GM12878 (cell line): Measurements from ENCODE around the gene PTGDR2. TPM values are rescaled to one million over a fixed set of nuclear protein-coding genes. Genes with fewer than 3 reads are reported as not detected.
A peak's percentile ranks its signal among the peaks of the same experiment; 100 is the strongest.

Source experiments
- ATAC-seq: fragments of 200-7000 bp; cut with Tn5 transposase; 3 replicates; pipeline ENCODE4 v1.9.1; 2020; ENCODE audit warnings: mild to moderate bottlenecking, moderate library complexity
- BruUV-seq: library from RNA; stranded (reverse); fragments of 400-500 nt; replicated peaks from 2 replicates; lab custom pipeline; 2021; lab: Mats Ljungman, UMichigan
- CTCF ChIA-PET: fragments of 300-600 bp; sonication (Branson Sonifier 250); formaldehyde crosslinking; extraction: SDS; loops from one replicate; lab custom pipeline; 2021; ENCODE audit warnings: inconsistent platforms; lab: Yijun Ruan, JAX
- POLR2A ChIA-PET: fragments of 350-600 bp; formaldehyde crosslinking; extraction: SDS; loops from one replicate; lab custom pipeline; 2021; ENCODE audit warnings: inconsistent platforms; lab: Charles Lee
- RAD21 ChIA-PET: fragments of 300-600 bp; sonication (Branson Sonifier 250); formaldehyde crosslinking; loops from one replicate; lab custom pipeline; 2023; ENCODE audit warnings: antibody characterized with exemption; ENCODE audit not compliant: unreplicated experiment; lab: Charles Lee
- SMC1A ChIA-PET: fragments of 300-600 bp; sonication (Branson Sonifier 250); formaldehyde crosslinking; loops from one replicate; lab custom pipeline; 2023; ENCODE audit not compliant: unreplicated experiment, uncharacterized antibody; lab: Charles Lee
- DNase-seq: peaks from one replicate; pipeline ENCODE4 v3.0.0-alpha.2; 2011; ENCODE audit warnings: low read depth, low spot score
- FAIRE-seq: peaks from 3 replicates; lab custom pipeline; 2011; peaks lifted over from hg19 to GRCh38; lab: Jason Lieb, UNC
- H2AFZ ChIP-seq: 2 replicates; pipeline ENCODE4 v1.6.0; 2011; ENCODE audit warnings: low read depth, low read length, control low read depth; ENCODE audit not compliant: control insufficient read depth
- H3K27ac ChIP-seq: 2 replicates; pipeline ENCODE4 v1.5.1; 2011; ENCODE audit warnings: control low read depth; ENCODE audit not compliant: control insufficient read depth, insufficient read depth
- H3K27me3 ChIP-seq, 2 experiments: replicated peaks in 1 of 2; 2 replicates each; pipeline versions ENCODE4 v1.6.0 to v1.6.1; 2011; ENCODE audit warnings: low read length in 1 of 2; ENCODE audit not compliant: control insufficient read depth in 2 of 2, insufficient read depth in 2 of 2
- H3K36me3 ChIP-seq, 2 experiments: 2 replicates each; pipeline ENCODE4 v1.5.1; 2011; ENCODE audit warnings: low read length in 1 of 2; ENCODE audit not compliant: control insufficient read depth in 2 of 2, insufficient read depth in 2 of 2
- H3K4me1 ChIP-seq: 2 replicates; pipeline ENCODE4 v1.6.1; 2011; ENCODE audit warnings: mild to moderate bottlenecking, low read length, moderate library complexity, mixed read lengths; ENCODE audit not compliant: control insufficient read depth, insufficient read depth
- H3K4me2 ChIP-seq: 2 replicates; pipeline ENCODE4 v1.6.0; 2011; ENCODE audit warnings: control low read depth; ENCODE audit not compliant: control insufficient read depth, insufficient read depth
- H3K4me3 ChIP-seq: fragments of 200-600 bp; sonication (generic); 2 replicates; pipeline ENCODE4 v1.5.1; 2016
- H3K79me2 ChIP-seq: 2 replicates; pipeline ENCODE4 v1.6.0; 2011; ENCODE audit warnings: low read length; ENCODE audit not compliant: control insufficient read depth, insufficient read depth
- H3K9ac ChIP-seq: 2 replicates; pipeline ENCODE4 v1.8.0; 2011; ENCODE audit warnings: low read length, control low read depth, mixed read lengths; ENCODE audit not compliant: control insufficient read depth, insufficient read depth
- H3K9me3 ChIP-seq: replicated peaks from 3 replicates; pipeline ENCODE4 v1.5.1; 2011; ENCODE audit warnings: mild to moderate bottlenecking, low read length; ENCODE audit not compliant: control insufficient read depth, insufficient read depth
- H4K20me1 ChIP-seq: 2 replicates; pipeline ENCODE4 v1.6.0; 2011; ENCODE audit not compliant: control insufficient read depth, insufficient read depth
- ATF7 ChIP-seq: fragments of 450-650 bp; IDR thresholded peaks from 2 replicates; pipeline ENCODE4 v1.6.1; 2016; ENCODE audit warnings: low read depth, mild to moderate bottlenecking
- CBX3 ChIP-seq: fragments of 200-600 bp; sonication (generic); IDR thresholded peaks from 2 replicates; pipeline ENCODE4 v1.6.1; 2016; ENCODE audit warnings: low read depth, borderline replicate concordance
- DPF2 ChIP-seq: fragments of 450-650 bp; IDR thresholded peaks from 2 replicates; pipeline ENCODE4 v1.6.1; 2017; ENCODE audit warnings: mild to moderate bottlenecking
- ESRRA ChIP-seq: IDR thresholded peaks from 2 replicates; pipeline ENCODE4 v1.6.1; 2012; ENCODE audit warnings: mild to moderate bottlenecking, low read length, improper control_type of control experiment
- EZH2 ChIP-seq: IDR thresholded peaks from 2 replicates; pipeline ENCODE4 v1.6.1; 2012; ENCODE audit warnings: low read depth, mild to moderate bottlenecking, control low read depth, inconsistent platforms, low read length, borderline replicate concordance; ENCODE audit not compliant: control insufficient read depth
- GATAD2B ChIP-seq: fragments of 450-650 bp; conservative IDR thresholded peaks from 2 replicates; pipeline ENCODE4 v1.6.1; 2017; ENCODE audit warnings: low read depth, mild to moderate bottlenecking, moderate library complexity
- HSF1 ChIP-seq: fragments of 150-350 bp; IDR thresholded peaks from 2 replicates; pipeline ENCODE4 v1.6.1; 2014; ENCODE audit warnings: mild to moderate bottlenecking, low read depth, low read length
- IRF3 ChIP-seq: fragments of 450-650 bp; IDR thresholded peaks from 2 replicates; pipeline ENCODE4 v1.6.1; 2014; ENCODE audit warnings: mild to moderate bottlenecking
- MLLT1 ChIP-seq: fragments of 450-650 bp; IDR thresholded peaks from 2 replicates; pipeline ENCODE4 v1.6.1; 2016; ENCODE audit warnings: mild to moderate bottlenecking
- MTA2 ChIP-seq: fragments of 450-650 bp; IDR thresholded peaks from 2 replicates; pipeline ENCODE4 v1.6.1; 2016; ENCODE audit warnings: low read depth, mild to moderate bottlenecking, moderate library complexity
- MYB ChIP-seq: fragments of 150-350 bp; IDR thresholded peaks from 2 replicates; pipeline ENCODE4 v1.6.1; 2014; ENCODE audit warnings: mild to moderate bottlenecking, low read depth, low read length, borderline replicate concordance
- MYC ChIP-seq: IDR thresholded peaks from 2 replicates; pipeline ENCODE4 v1.6.1; 2011; ENCODE audit warnings: mild to moderate bottlenecking, low read length, moderate library complexity, inconsistent platforms; ENCODE audit not compliant: insufficient read depth, insufficient replicate concordance, insufficient read length, severe bottlenecking
- NFYB ChIP-seq: IDR thresholded peaks from 2 replicates; pipeline ENCODE4 v1.6.1; 2011; ENCODE audit warnings: low read depth, mild to moderate bottlenecking, low read length, improper control_type of control experiment, moderate library complexity; ENCODE audit not compliant: insufficient read depth
- RCOR1 ChIP-seq: conservative IDR thresholded peaks from 2 replicates; pipeline ENCODE4 v1.6.1; 2012; ENCODE audit warnings: low read depth, low read length, improper control_type of control experiment
- SKIL ChIP-seq: fragments of 450-650 bp; IDR thresholded peaks from 2 replicates; pipeline ENCODE4 v1.6.1; 2017; ENCODE audit warnings: mild to moderate bottlenecking, low read depth, inconsistent platforms; ENCODE audit not compliant: poor library complexity, severe bottlenecking
- TCF3 ChIP-seq: IDR thresholded peaks from 2 replicates; pipeline ENCODE4 v1.6.1; 2012; ENCODE audit warnings: low read depth, mild to moderate bottlenecking, low read length, borderline replicate concordance; ENCODE audit not compliant: insufficient read depth
- WGBS: methylation state at CpG from one replicate; pipeline ENCODE4 v1.1.6; 2016; ENCODE audit warnings: low lambda C conversion rate; ENCODE audit not compliant: insufficient replicate concordance, insufficient coverage; ENCODE audit errors: missing lambda C conversion rate; 5-methylcytosine and 5-hydroxymethylcytosine counted together
- in situ Hi-C: fragments of 300-500 bp; cut with MboI; formaldehyde crosslinking; loops from 9 replicates; pipeline ENCODE4 v1.14.3; 2018; ENCODE audit warnings: mixed read lengths
- intact Hi-C: fragments of 100-400 bp; cut with micrococcal nuclease; formaldehyde crosslinking; loops from one replicate; pipeline ENCODE4 v1.14.2; 2022; ENCODE audit not compliant: unreplicated experiment
- polyA plus RNA-seq, 11 experiments: library from polyadenylated mRNA; depleted of rRNA in 4 of 11; unstranded in 6 of 11; stranded (reverse) in 5 of 11; fragments of >200 nt; fragmentation: Nextera tagmentation in 4 of 11; fragmentation: Illumina TruSeq in 1 of 11; extraction: Ambion mirVana in 4 of 11; extraction: Trizol in 1 of 11; gene quantifications; 1 replicate in 1 of 11; 2 replicates in 10 of 11; pipeline versions ENCODE4 v1.2.1 to v1.2.3, GENCODE V29; 2011 to 2016; ENCODE audit warnings: inconsistent platforms in 2 of 11, missing spikeins in 2 of 11, low read depth in 1 of 11
- total RNA-seq, 4 experiments: library from RNA; depleted of rRNA in 3 of 4; stranded (reverse); fragments of >200 nt in 3 of 4; fragmentation: Illumina TruSeq in 1 of 4; extraction: Trizol in 1 of 4; gene quantifications; 2 replicates each; pipeline versions ENCODE4 v1.2.1 to v1.2.3, GENCODE V29; 2013 to 2021

PTGDR2 gene
- total and polyA plus RNA-seq, 10 of the 15 experiments (the other 5 are each of a cell fraction or from before 2014, with no cell fraction given) = 0.01 to 0.28 (median 0.15) TPM; not detected in 6

- no peak overlapping the region for H3K9ac ChIP-seq
- no peaks in the 10 kb centered on the region for H3K4me1 ChIP-seq
- no peak for FAIRE-seq
- H3K27ac ChIP-seq = no peak overlapping the region
- H2AFZ ChIP-seq = no peak overlapping the region
- H3K4me3 ChIP-seq = no peak overlapping the region
- CTCF ChIA-PET = interaction anchor here (0.7 to 3.7 kb wide), 9 partner anchors 10 to 164 kb away, joined by 3 to 41 read pairs (median 9); partner anchors contain the start of gene MS4A10
- SMC1A ChIA-PET = interaction anchor here (0.6 to 5.3 kb wide), 15 partner anchors 9 to 448 kb away, joined by 3 to 37 read pairs (median 4); no protein-coding TSS in a partner anchor
- H3K4me2 ChIP-seq = no peak overlapping the region; the same call in 1 of the 2 replicates
- H4K20me1 ChIP-seq = no peaks in the 10 kb centered on the region
- POLR2A ChIA-PET = interaction anchor here (0.6 to 2.2 kb wide), 7 partner anchors 40 to 337 kb away, joined by 3 to 8 read pairs (median 4); no protein-coding TSS in a partner anchor
- intact Hi-C loops (loop anchor here (1.0 kb wide), 1 partner anchor 47 kb away; no protein-coding TSS in a partner anchor), in situ Hi-C loops (no loop called here)
- RAD21 ChIA-PET = interaction anchor here (0.8 to 4.0 kb wide), 8 partner anchors 9 to 239 kb away, joined by 3 to 31 read pairs (median 7); no protein-coding TSS in a partner anchor
- ATAC-seq = peak; percentile 84
- H3K27me3 ChIP-seq = no peaks in the 10 kb centered on the region; a peak in 1 of 4 replicates
- peak; percentile 19 for DNase-seq
- H3K9me3 ChIP-seq = peaks cover 2% of the 10 kb centered on the region; the same call in 2 of the 3 replicates
- BruUV-seq = no TSS peak
- 25% methylated on average over 12 of the region's 15 CpGs for WGBS
- no peaks in the 10 kb centered on the region for H3K79me2 ChIP-seq
- no peaks in the 10 kb centered on the region for H3K36me3 ChIP-seq
- TF ChIP-seq MLLT1 (no peak), MTA2 (0 out of 2 replicates have a peak, but pooled peaks have one; percentile 44), SKIL (no peak), TCF3 (no peak), EZH2 (no peak), GATAD2B (peak; percentile 74), ATF7 (0 out of 2 replicates have a peak, but pooled peaks have one; percentile 33), MYB (no peak), DPF2 (peak; percentile 40; the same call in 1 of the 2 replicates), RCOR1 (no peak), CBX3 (no peak), IRF3 (no peak), ESRRA (no peak), NFYB (no peak), HSF1 (no peak), MYC (no peak)
Observed at GRCh38 chr11:60821827-60822599, 33.7 kb downstream of the PTGDR2 start.
